Fibroblast of pulmonary artery (primary cell): ENCODE measurements around the gene SLC5A1.
"Not testable (repeated sequence)": the region's sequence is repeated elsewhere in the genome, so short reads cannot be mapped to it uniquely, and the experiment has no call there.

Source experiments
- DNase-seq: peaks from one replicate; pipeline ENCODE4 v3.0.0-alpha.2; 2010; ENCODE audit warnings: low read depth
- H3K4me3 ChIP-seq: replicated peaks from 2 replicates; pipeline ENCODE4 v1.5.1; 2011; ENCODE audit warnings: low read depth, mild to moderate bottlenecking, control low read depth, low read length, moderate library complexity
- TF ChIP-seq, protein P1 (sequence below): IDR thresholded peaks from 2 replicates; pipeline ENCODE4 v1.5.1; 2011; ENCODE audit warnings: mild to moderate bottlenecking, control low read depth, low read length, inconsistent platforms; ENCODE audit errors: missing control alignments

SLC5A1 gene

GRCh38 chr22:32132126-32132525, 89.1 kb downstream of the SLC5A1 start:
- no peak for DNase-seq
- TF ChIP-seq, protein P1, sequence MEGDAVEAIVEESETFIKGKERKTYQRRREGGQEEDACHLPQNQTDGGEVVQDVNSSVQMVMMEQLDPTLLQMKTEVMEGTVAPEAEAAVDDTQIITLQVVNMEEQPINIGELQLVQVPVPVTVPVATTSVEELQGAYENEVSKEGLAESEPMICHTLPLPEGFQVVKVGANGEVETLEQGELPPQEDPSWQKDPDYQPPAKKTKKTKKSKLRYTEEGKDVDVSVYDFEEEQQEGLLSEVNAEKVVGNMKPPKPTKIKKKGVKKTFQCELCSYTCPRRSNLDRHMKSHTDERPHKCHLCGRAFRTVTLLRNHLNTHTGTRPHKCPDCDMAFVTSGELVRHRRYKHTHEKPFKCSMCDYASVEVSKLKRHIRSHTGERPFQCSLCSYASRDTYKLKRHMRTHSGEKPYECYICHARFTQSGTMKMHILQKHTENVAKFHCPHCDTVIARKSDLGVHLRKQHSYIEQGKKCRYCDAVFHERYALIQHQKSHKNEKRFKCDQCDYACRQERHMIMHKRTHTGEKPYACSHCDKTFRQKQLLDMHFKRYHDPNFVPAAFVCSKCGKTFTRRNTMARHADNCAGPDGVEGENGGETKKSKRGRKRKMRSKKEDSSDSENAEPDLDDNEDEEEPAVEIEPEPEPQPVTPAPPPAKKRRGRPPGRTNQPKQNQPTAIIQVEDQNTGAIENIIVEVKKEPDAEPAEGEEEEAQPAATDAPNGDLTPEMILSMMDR: no peak
- H3K4me3 ChIP-seq: no peak overlapping the region

DNA sequence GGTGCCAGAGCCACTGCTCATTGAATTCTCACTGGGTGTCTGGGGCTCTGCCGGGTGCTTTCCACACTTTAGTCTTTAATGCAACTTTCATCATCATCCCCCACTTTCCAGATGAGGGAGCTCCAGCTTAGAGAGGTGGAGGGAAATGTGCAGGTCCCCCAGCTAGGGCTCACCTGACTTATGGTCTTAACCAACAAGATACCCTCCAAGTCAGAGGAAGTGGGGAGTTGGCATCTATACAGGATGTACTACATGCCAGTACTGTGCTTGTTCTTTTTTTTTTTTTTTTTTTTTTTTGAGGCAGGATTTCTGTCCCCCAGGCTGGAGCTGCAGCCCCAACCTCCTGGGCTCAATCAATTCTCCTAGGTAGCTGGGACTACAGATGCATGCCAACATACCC, 89.7 kb downstream of the SLC5A1 start:
- TF ChIP-seq, protein P1: no peak
- no peak for DNase-seq

DNA sequence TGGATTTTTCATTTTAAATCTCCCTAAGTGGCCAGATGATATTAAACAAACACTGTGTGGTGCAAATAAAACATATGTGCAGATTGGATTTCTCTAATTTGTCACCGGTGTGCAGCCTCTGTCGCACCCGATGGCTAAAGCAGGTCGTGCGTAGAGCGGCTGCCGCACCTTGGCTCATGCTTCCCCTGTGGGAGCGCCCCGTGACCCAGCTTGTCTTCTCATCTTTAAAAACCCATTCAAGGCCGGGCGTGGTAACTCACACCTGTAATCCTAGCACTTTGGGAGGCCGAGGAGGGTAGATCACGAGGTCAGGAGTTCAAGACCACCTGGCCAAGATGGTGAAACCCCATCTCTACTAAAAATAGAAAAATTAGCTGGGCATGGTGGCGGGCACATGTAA, 91.7 kb downstream of the SLC5A1 start:
- H3K4me3 ChIP-seq: not testable (repeated sequence)

More for the DNA sequence above, 89.7 kb downstream of the SLC5A1 start:
- H3K4me3 ChIP-seq: no peak overlapping the region

DNA sequence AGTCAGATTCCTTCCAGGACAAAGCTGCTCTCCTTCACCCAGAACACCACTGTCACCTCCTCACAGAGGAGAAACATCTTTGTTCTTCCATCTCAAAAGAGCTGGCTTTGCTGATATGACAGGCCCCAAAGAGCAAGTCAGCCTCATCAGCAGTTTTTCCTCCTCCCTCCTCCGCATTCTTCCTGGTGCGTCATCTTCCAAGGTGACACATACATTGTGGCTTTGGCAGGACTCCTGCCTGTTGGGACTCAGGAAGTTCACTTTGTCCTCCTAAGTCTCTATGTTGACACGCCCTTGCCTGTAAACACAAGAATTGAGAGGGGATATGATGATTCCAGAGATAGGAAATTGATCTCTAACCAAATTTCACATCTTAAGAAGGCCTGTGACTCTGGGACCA, 92.9 kb downstream of the SLC5A1 start:
- DNase-seq: peak; percentile 52
- not testable (repeated sequence) for H3K4me3 ChIP-seq

More for the DNA sequence above, 91.7 kb downstream of the SLC5A1 start:
- not testable (repeated sequence) for DNase-seq

DNA sequence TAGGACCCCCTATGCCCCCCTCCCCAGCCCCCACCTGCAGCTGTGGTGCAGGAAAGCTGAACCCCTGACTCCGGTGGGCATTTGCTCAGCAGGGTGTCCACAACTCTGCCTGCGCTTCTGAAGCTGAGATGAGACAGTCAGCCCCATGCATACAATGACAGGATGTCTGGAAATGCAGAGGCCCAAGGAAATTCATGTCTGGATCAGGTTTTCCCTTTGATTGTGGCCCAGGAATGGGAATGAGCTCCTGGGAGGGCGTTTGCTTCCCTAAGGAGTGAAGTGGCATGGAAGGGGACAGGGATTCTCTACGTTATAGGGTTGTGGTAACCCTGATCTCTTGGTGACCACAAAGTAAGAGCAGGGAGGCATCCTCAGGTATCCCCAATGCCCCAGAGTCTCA, 93.8 kb downstream of the SLC5A1 start:
- not testable (repeated sequence) for DNase-seq, H3K4me3 ChIP-seq

GRCh38 chr22:32137731-32138324, 94.8 kb downstream of the SLC5A1 start:
- DNase-seq, H3K4me3 ChIP-seq: not testable (repeated sequence)

GRCh38 chr22:32138576-32138975, 95.5 kb downstream of the SLC5A1 start:
- not testable (repeated sequence) for DNase-seq, H3K4me3 ChIP-seq

DNA sequence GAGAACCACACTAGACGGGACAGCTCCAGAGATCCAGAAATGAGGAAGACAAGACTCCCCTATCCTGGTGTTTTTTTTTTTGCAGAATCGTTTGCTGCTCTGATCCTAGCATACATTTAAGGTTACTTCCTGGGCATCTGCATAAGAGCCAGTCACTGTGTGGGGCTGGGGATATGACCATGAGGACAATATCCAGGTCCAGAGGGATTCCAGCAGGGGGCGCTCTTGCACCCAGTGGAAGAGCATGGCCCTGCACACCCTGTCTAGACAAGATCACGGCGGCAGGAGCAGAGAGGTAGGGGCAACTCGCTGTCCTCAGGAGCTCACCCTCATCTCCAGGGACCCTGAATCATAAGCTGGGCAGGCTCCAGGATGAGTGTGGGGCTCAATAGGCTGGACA, 97.6 kb downstream of the SLC5A1 start:
- DNase-seq, H3K4me3 ChIP-seq: not testable (repeated sequence)

DNA sequence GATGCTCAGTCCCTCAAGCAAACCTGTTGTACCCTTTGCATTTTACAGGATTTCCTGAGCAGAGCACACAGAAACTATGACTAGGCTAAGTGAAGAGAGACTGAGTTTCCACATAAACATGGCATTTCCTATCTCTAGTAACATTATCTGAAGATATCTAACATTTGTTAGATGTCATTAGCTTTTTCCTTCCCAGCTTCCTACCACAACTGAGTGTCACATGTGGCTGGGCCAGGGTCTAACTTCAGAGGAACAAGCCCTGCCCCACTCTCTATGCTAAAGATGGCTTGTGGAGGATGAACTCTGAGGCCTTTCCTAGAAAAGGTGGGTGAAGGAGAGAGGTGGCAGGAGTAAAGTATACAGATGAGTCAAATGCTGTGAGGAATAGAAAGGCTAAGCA, 99.5 kb downstream of the SLC5A1 start:
- no peak for DNase-seq
- H3K4me3 ChIP-seq: no peak overlapping the region
- TF ChIP-seq, protein P1: no peak

DNA sequence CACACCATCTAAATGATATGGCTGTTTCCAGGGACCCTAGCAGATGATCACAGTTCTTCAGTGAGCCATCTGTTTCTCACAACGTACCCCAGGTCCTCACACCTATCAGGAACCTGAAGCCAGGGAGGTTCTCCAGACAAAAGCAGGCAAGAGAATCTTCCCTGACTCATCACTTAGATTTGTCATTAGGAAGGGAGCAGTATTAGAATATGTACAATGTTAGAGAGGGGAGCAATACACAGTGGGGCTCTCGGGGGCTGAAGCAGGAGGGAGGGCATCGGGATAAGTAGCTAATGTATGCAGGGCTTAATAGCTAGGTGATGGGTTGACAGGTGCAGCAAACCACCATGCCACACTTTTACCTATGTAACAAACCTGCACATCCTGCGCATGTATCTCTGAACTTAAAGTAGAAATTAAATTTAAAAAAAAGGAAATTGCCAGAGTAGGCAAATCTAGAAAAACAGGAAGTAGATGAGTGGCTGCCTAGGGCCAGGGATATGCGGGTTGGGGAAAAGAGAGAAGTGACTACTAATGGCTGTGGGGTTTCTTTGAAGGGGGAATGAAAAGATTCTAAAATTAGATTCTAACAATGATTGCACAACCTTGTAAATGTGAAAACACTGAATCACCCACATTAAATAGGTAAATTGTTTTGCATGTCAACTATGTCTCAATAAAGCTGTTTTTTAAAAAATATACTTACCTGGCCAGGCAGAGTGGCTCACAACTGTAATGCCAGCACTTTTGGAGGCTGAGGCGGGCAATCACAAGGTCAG, 101.6 kb downstream of the SLC5A1 start:
- no peak overlapping the region for H3K4me3 ChIP-seq
- no peak for DNase-seq

GRCh38 chr22:32147128-32147527, 104.1 kb downstream of the SLC5A1 start:
- DNase-seq, H3K4me3 ChIP-seq: not testable (repeated sequence)

More for the DNA sequence above, 101.6 kb downstream of the SLC5A1 start:
- TF ChIP-seq, protein P1: no peak

GRCh38 chr22:32148372-32148771, 105.3 kb downstream of the SLC5A1 start:
- DNase-seq, H3K4me3 ChIP-seq: not testable (repeated sequence)

GRCh38 chr22:32150647-32151046, 107.6 kb downstream of the SLC5A1 start:
- not testable (repeated sequence) for H3K4me3 ChIP-seq, DNase-seq

GRCh38 chr22:32151641-32152040, 108.6 kb downstream of the SLC5A1 start:
- not testable (repeated sequence) for DNase-seq, H3K4me3 ChIP-seq
